ENCODE data around the gene INPP4A. TPM values are rescaled to one million over a fixed set of nuclear protein-coding genes. Genes with fewer than 3 reads are reported as not detected.

Gene INPP4A
- total and polyA plus RNA-seq, 2 donors (not counting 3 experiments of a cell fraction or from before 2014, with no cell fraction given) = 14.9 to 28.8 TPM

DNA sequence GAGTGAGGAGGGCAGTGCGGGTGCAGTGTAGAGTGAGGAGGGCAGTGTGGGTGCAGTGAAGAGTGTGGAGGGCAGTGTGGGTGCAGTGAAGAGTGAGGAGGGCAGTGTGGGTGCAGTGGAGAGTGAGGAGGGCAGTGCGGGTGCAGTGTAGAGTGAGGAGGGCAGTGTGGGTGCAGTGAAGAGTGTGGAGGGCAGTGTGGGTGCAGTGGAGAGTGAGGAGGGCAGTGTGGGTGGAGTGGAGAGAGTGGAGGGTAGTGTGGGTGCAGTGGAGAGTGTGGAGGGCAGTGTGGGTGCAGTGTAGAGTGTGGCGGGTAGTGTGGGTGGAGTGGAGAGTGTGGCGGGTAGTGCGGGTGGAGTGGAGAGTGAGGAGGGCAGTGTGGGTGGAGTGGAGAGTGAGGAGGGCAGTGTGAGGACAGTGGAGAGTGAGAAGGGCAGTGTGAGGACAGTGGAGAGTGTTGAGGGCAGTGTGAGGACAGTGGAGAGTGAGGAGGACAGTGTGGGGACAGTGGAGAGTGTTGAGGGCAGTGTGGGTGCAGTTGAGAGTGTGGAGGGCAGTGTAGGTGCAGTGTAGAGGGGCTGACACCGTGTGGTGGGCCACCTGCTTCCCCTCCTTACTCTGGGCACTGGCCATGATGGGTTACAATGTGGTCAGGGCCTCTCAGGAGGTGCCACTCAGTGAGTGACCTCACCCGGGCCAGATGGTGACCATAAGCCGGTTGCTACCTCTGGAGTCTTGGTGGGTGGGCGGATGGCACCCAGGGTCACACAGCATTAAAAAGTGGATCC lies 28.5 kb downstream of the INPP4A start:
- Histone ChIP-seq H3K27ac (ENCODE audit: insufficient read depth, low read depth, low read length) (no peak overlapping the region), H2AFZ (ENCODE audit: low read depth, low read length) (no peak overlapping the region), H3K36me3 (ENCODE audit: control insufficient read depth in 2 of 2, extremely low read depth in 1 of 2, insufficient read depth in 2 of 2, low read length in 2 of 2) (no peaks in the 10 kb centered on the region), H3K4me1 (ENCODE audit: control insufficient read depth, extremely low read depth, insufficient read depth, low read length) (no peaks in the 10 kb centered on the region), H3K9me3 (replicated peaks; ENCODE audit: control insufficient read depth, insufficient read depth, low read length) (no peaks in the 10 kb centered on the region), H4K20me1 (replicated peaks; ENCODE audit: control insufficient read depth, extremely low read depth, insufficient read depth, low read length) (no peaks in the 10 kb centered on the region), H3K27me3 (ENCODE audit: control insufficient read depth in 2 of 2, insufficient read depth in 2 of 2, low read length in 2 of 2) (no peaks in the 10 kb centered on the region), H3K9me1 (replicated peaks; ENCODE audit: control insufficient read depth, extremely low read depth, insufficient read depth, low read length) (no peaks in the 10 kb centered on the region), H3K4me2 (ENCODE audit: insufficient read depth, low read length) (no peak overlapping the region), H3K79me2 (ENCODE audit: control insufficient read depth, insufficient read depth, low read length) (peaks cover 13% of the 10 kb centered on the region), H3K9ac (replicated peaks; ENCODE audit: extremely low read depth, insufficient read depth, low read length) (no peak overlapping the region), H3K4me3 (replicated peaks in 1 of 3; ENCODE audit: insufficient read depth in 1 of 3, low read depth in 1 of 3, low read length in 3 of 3) (no peak overlapping the region)
- TF ChIP-seq JUN (IDR thresholded peaks at IDR 0.05; ENCODE audit: borderline replicate concordance, insufficient read depth, insufficient read length, low read depth) (no peak), MAX (IDR thresholded peaks at IDR 0.05; ENCODE audit: insufficient read depth, insufficient read length) (no peak), FOS (IDR thresholded peaks at IDR 0.05; ENCODE audit: borderline replicate concordance, insufficient read depth, low read length) (no peak), CTCF (IDR thresholded peaks at IDR 0.05; ENCODE audit: extremely low read depth in 1 of 2, insufficient read depth in 1 of 2, low read depth in 1 of 2, low read length in 2 of 2) (no peak)
- intact Hi-C loops (cut with micrococcal nuclease) (no loop called here), dilution Hi-C loops (cut with MboI; ENCODE audit: extremely low pct_ligation_motif_present, low sequenced_read_pairs) (no loop called here)
- BruUV-seq (replicated peaks) = no TSS peak
- FAIRE-seq (no peak), DNase-seq (ENCODE audit: low read depth, low spot score) (no peak)
- ChIA-PET CTCF (no interaction called here), POLR2A (no interaction called here)

Data from endothelial cell of umbilical vein (primary cell).